ENCODE measurements around the gene CEP164.

CEP164 gene

GRCh38 chr11:117327567-117328374, at the start of gene CEP164:
Gene CEP164 (plus strand): TSS chr11:117327854. CDS start chr11:117338587, 10,733 bp downstream.
- H3K4me1 ChIP-seq (ENCODE audit: control insufficient read depth in 2 of 2, insufficient read depth in 2 of 2, low read length in 2 of 2), result peaks cover 6 to 7% of the 10 kb centered on the region in 2 donors
- no peaks in the 10 kb centered on the region for H3K27me3 ChIP-seq (ENCODE audit: control insufficient read depth in 2 of 2, insufficient read depth in 2 of 2, low read length in 2 of 2)
- H3K36me3 ChIP-seq (ENCODE audit: control insufficient read depth in 2 of 2, insufficient read depth in 2 of 2, low read length in 2 of 2), result no peaks in the 10 kb centered on the region
- peak within 1 kb of the TSS; percentile 72 to 80 for H3K9ac ChIP-seq (ENCODE audit: low read depth in 1 of 2, low read length in 2 of 2)
- peak within 1 kb of the TSS; percentile 85 to 87 for H3K27ac ChIP-seq (ENCODE audit: low read depth in 2 of 2, low read length in 2 of 2)
- peak within 1 kb of the TSS; percentile 80 to 89 for H3K4me3 ChIP-seq (ENCODE audit: low read length in 2 of 2)
- H3K9me3 ChIP-seq (ENCODE audit: control insufficient read depth in 2 of 2, low read length in 2 of 2), result no peaks in the 10 kb centered on the region

GRCh38 chr11:117278347-117278746, 49.3 kb upstream of the CEP164 start:
- Histone ChIP-seq H3K27ac (ENCODE audit: low read depth in 2 of 2, low read length in 2 of 2) (no peak overlapping the region), H3K9ac (ENCODE audit: low read depth in 1 of 2, low read length in 2 of 2) (no peak overlapping the region), H3K9me3 (ENCODE audit: control insufficient read depth in 2 of 2, low read length in 2 of 2) (no peaks in the 10 kb centered on the region), H3K36me3 (ENCODE audit: control insufficient read depth in 2 of 2, insufficient read depth in 2 of 2, low read length in 2 of 2) (peaks cover 25% of the 10 kb centered on the region in 2 donors), H3K27me3 (ENCODE audit: control insufficient read depth in 2 of 2, insufficient read depth in 2 of 2, low read length in 2 of 2) (no peaks in the 10 kb centered on the region), H3K4me1 (ENCODE audit: control insufficient read depth in 2 of 2, insufficient read depth in 2 of 2, low read length in 2 of 2) (no peaks in the 10 kb centered on the region), H3K4me3 (ENCODE audit: low read length in 2 of 2) (no peak overlapping the region)

- H3K27ac ChIP-seq (ENCODE audit: low read depth in 2 of 2, low read length in 2 of 2), result no peak overlapping the region
- no peak overlapping the region for H3K9ac ChIP-seq (ENCODE audit: low read depth in 1 of 2, low read length in 2 of 2)
- no peaks in the 10 kb centered on the region for H3K4me1 ChIP-seq (ENCODE audit: control insufficient read depth in 2 of 2, insufficient read depth in 2 of 2, low read length in 2 of 2)
- H3K27me3 ChIP-seq (ENCODE audit: control insufficient read depth in 2 of 2, insufficient read depth in 2 of 2, low read length in 2 of 2), result no peaks in the 10 kb centered on the region
- H3K36me3 ChIP-seq (ENCODE audit: control insufficient read depth in 2 of 2, insufficient read depth in 2 of 2, low read length in 2 of 2), result peaks cover 25 to 28% of the 10 kb centered on the region in 2 donors
- H3K4me3 ChIP-seq (ENCODE audit: low read length in 2 of 2), result peak overlapping the region in 1 of 2 donors; percentile 6
- H3K9me3 ChIP-seq (ENCODE audit: control insufficient read depth in 2 of 2, low read length in 2 of 2), result no peaks in the 10 kb centered on the region
These were observed 47.8 kb upstream of the CEP164 start for GRCh38 chr11:117279711-117280376.

- Histone ChIP-seq H3K36me3 (ENCODE audit: control insufficient read depth in 2 of 2, insufficient read depth in 2 of 2, low read length in 2 of 2) (peaks cover 30 to 40% of the 10 kb centered on the region in 2 donors), H3K4me1 (ENCODE audit: control insufficient read depth in 2 of 2, insufficient read depth in 2 of 2, low read length in 2 of 2) (no peaks in the 10 kb centered on the region), H3K27ac (ENCODE audit: low read depth in 2 of 2, low read length in 2 of 2) (no peak overlapping the region), H3K4me3 (ENCODE audit: low read length in 2 of 2) (no peak overlapping the region), H3K27me3 (ENCODE audit: control insufficient read depth in 2 of 2, insufficient read depth in 2 of 2, low read length in 2 of 2) (no peaks in the 10 kb centered on the region), H3K9ac (ENCODE audit: low read depth in 1 of 2, low read length in 2 of 2) (no peak overlapping the region), H3K9me3 (ENCODE audit: control insufficient read depth in 2 of 2, low read length in 2 of 2) (no peaks in the 10 kb centered on the region)
These were observed 46.5 kb upstream of the CEP164 start for GRCh38 chr11:117281159-117281558.

- H3K27ac ChIP-seq (ENCODE audit: low read depth in 2 of 2, low read length in 2 of 2), result no peak overlapping the region
- H3K4me1 ChIP-seq (ENCODE audit: control insufficient read depth in 2 of 2, insufficient read depth in 2 of 2, low read length in 2 of 2), result no peaks in the 10 kb centered on the region
- peaks cover 30 to 41% of the 10 kb centered on the region in 2 donors for H3K36me3 ChIP-seq (ENCODE audit: control insufficient read depth in 2 of 2, insufficient read depth in 2 of 2, low read length in 2 of 2)
- no peaks in the 10 kb centered on the region for H3K27me3 ChIP-seq (ENCODE audit: control insufficient read depth in 2 of 2, insufficient read depth in 2 of 2, low read length in 2 of 2)
- H3K4me3 ChIP-seq (ENCODE audit: low read length in 2 of 2), result no peak overlapping the region
- H3K9ac ChIP-seq (ENCODE audit: low read depth in 1 of 2, low read length in 2 of 2), result no peak overlapping the region
- H3K9me3 ChIP-seq (ENCODE audit: control insufficient read depth in 2 of 2, low read length in 2 of 2), result no peaks in the 10 kb centered on the region
These were observed 45.8 kb upstream of the CEP164 start for GRCh38 chr11:117281869-117282268.

- Histone ChIP-seq H3K27ac (ENCODE audit: low read depth in 2 of 2, low read length in 2 of 2) (no peak overlapping the region), H3K4me3 (ENCODE audit: low read length in 2 of 2) (no peak overlapping the region), H3K9me3 (ENCODE audit: control insufficient read depth in 2 of 2, low read length in 2 of 2) (no peaks in the 10 kb centered on the region), H3K36me3 (ENCODE audit: control insufficient read depth in 2 of 2, insufficient read depth in 2 of 2, low read length in 2 of 2) (peaks cover 32 to 47% of the 10 kb centered on the region in 2 donors), H3K4me1 (ENCODE audit: control insufficient read depth in 2 of 2, insufficient read depth in 2 of 2, low read length in 2 of 2) (no peaks in the 10 kb centered on the region), H3K9ac (ENCODE audit: low read depth in 1 of 2, low read length in 2 of 2) (no peak overlapping the region), H3K27me3 (ENCODE audit: control insufficient read depth in 2 of 2, insufficient read depth in 2 of 2, low read length in 2 of 2) (no peaks in the 10 kb centered on the region)
These were observed 44.7 kb upstream of the CEP164 start for GRCh38 chr11:117282956-117283355.

- no peaks in the 10 kb centered on the region for H3K9me3 ChIP-seq (ENCODE audit: control insufficient read depth in 2 of 2, low read length in 2 of 2)
- H3K27me3 ChIP-seq (ENCODE audit: control insufficient read depth in 2 of 2, insufficient read depth in 2 of 2, low read length in 2 of 2), result no peaks in the 10 kb centered on the region
- H3K4me3 ChIP-seq (ENCODE audit: low read length in 2 of 2), result no peak overlapping the region
- H3K36me3 ChIP-seq (ENCODE audit: control insufficient read depth in 2 of 2, insufficient read depth in 2 of 2, low read length in 2 of 2), result peaks cover 42 to 58% of the 10 kb centered on the region in 2 donors
- H3K4me1 ChIP-seq (ENCODE audit: control insufficient read depth in 2 of 2, insufficient read depth in 2 of 2, low read length in 2 of 2), result no peaks in the 10 kb centered on the region
- no peak overlapping the region for H3K27ac ChIP-seq (ENCODE audit: low read depth in 2 of 2, low read length in 2 of 2)
- no peak overlapping the region for H3K9ac ChIP-seq (ENCODE audit: low read depth in 1 of 2, low read length in 2 of 2)
These were observed 43.6 kb upstream of the CEP164 start for GRCh38 chr11:117284053-117284452.

GRCh38 chr11:117286588-117286987, 41.1 kb upstream of the CEP164 start:
- Histone ChIP-seq H3K9ac (ENCODE audit: low read depth in 1 of 2, low read length in 2 of 2) (no peak overlapping the region), H3K4me1 (ENCODE audit: control insufficient read depth in 2 of 2, insufficient read depth in 2 of 2, low read length in 2 of 2) (no peaks in the 10 kb centered on the region), H3K27me3 (ENCODE audit: control insufficient read depth in 2 of 2, insufficient read depth in 2 of 2, low read length in 2 of 2) (no peaks in the 10 kb centered on the region), H3K36me3 (ENCODE audit: control insufficient read depth in 2 of 2, insufficient read depth in 2 of 2, low read length in 2 of 2) (peaks cover 37 to 62% of the 10 kb centered on the region in 2 donors), H3K4me3 (ENCODE audit: low read length in 2 of 2) (no peak overlapping the region), H3K9me3 (ENCODE audit: control insufficient read depth in 2 of 2, low read length in 2 of 2) (no peaks in the 10 kb centered on the region), H3K27ac (ENCODE audit: low read depth in 2 of 2, low read length in 2 of 2) (no peak overlapping the region)

- H3K9ac ChIP-seq (ENCODE audit: low read depth in 1 of 2, low read length in 2 of 2), result no peak overlapping the region
- no peak overlapping the region for H3K27ac ChIP-seq (ENCODE audit: low read depth in 2 of 2, low read length in 2 of 2)
These were observed 40.0 kb upstream of the CEP164 start for GRCh38 chr11:117287668-117288067.

GRCh38 chr11:117289795-117290194, 37.9 kb upstream of the CEP164 start:
- Histone ChIP-seq H3K27ac (ENCODE audit: low read depth in 2 of 2, low read length in 2 of 2) (no peak overlapping the region), H3K36me3 (ENCODE audit: control insufficient read depth in 2 of 2, insufficient read depth in 2 of 2, low read length in 2 of 2) (peaks cover 21 to 48% of the 10 kb centered on the region in 2 donors), H3K4me3 (ENCODE audit: low read length in 2 of 2) (no peak overlapping the region), H3K9me3 (ENCODE audit: control insufficient read depth in 2 of 2, low read length in 2 of 2) (no peaks in the 10 kb centered on the region), H3K9ac (ENCODE audit: low read depth in 1 of 2, low read length in 2 of 2) (no peak overlapping the region), H3K27me3 (ENCODE audit: control insufficient read depth in 2 of 2, insufficient read depth in 2 of 2, low read length in 2 of 2) (no peaks in the 10 kb centered on the region), H3K4me1 (ENCODE audit: control insufficient read depth in 2 of 2, insufficient read depth in 2 of 2, low read length in 2 of 2) (no peaks in the 10 kb centered on the region)

More at GRCh38 chr11:117287668-117288067, 40.0 kb upstream of the CEP164 start:
- Histone ChIP-seq H3K4me1 (ENCODE audit: control insufficient read depth in 2 of 2, insufficient read depth in 2 of 2, low read length in 2 of 2) (no peaks in the 10 kb centered on the region), H3K4me3 (ENCODE audit: low read length in 2 of 2) (no peak overlapping the region), H3K9me3 (ENCODE audit: control insufficient read depth in 2 of 2, low read length in 2 of 2) (no peaks in the 10 kb centered on the region), H3K36me3 (ENCODE audit: control insufficient read depth in 2 of 2, insufficient read depth in 2 of 2, low read length in 2 of 2) (peaks cover 26 to 53% of the 10 kb centered on the region in 2 donors), H3K27me3 (ENCODE audit: control insufficient read depth in 2 of 2, insufficient read depth in 2 of 2, low read length in 2 of 2) (no peaks in the 10 kb centered on the region)

Data from mucosa of rectum (tissue), 2 donors.